ENCODE results near the gene C1QA. TPM values are rescaled to one million over a fixed set of nuclear protein-coding genes. Genes with fewer than 3 reads are reported as not detected.

C1QA gene
- total RNA-seq, 1 donor from 2014 or later, result 50.6 TPM

- H3K36me3 ChIP-seq (ENCODE audit: control insufficient read depth in 3 of 3, insufficient read depth in 3 of 3, low read length in 3 of 3), result no peaks in the 10 kb centered on the region
- no peak overlapping the region for H3K9ac ChIP-seq (ENCODE audit: low read depth in 1 of 3, low read length in 3 of 3)
- no peak overlapping the region for H3K4me3 ChIP-seq (ENCODE audit: low read length in 3 of 3)
- no peaks in the 10 kb centered on the region for H3K4me1 ChIP-seq (ENCODE audit: control insufficient read depth in 3 of 3, insufficient read depth in 3 of 3, low read length in 3 of 3)
- no peaks in the 10 kb centered on the region for H3K9me3 ChIP-seq (ENCODE audit: control insufficient read depth in 3 of 3, low read length in 3 of 3)
- H3K27ac ChIP-seq (ENCODE audit: low read depth, low read length), result no peak overlapping the region
- H3K27me3 ChIP-seq (ENCODE audit: control insufficient read depth in 3 of 3, insufficient read depth in 3 of 3, low read length in 3 of 3), result peaks cover 30 to 37% (median 36%) of the 10 kb centered on the region in 3 donors
Observed at GRCh38 chr1:22680726-22681125, 44.3 kb downstream of the C1QA start.

GRCh38 chr1:22681556-22682276 lies 45.3 kb downstream of the C1QA start:
- Histone ChIP-seq H3K9ac (ENCODE audit: low read depth in 1 of 3, low read length in 3 of 3) (no peak overlapping the region), H3K4me3 (ENCODE audit: low read length in 3 of 3) (no peak overlapping the region), H3K9me3 (ENCODE audit: control insufficient read depth in 3 of 3, low read length in 3 of 3) (no peaks in the 10 kb centered on the region), H3K27ac (ENCODE audit: low read depth, low read length) (no peak overlapping the region), H3K36me3 (ENCODE audit: control insufficient read depth in 3 of 3, insufficient read depth in 3 of 3, low read length in 3 of 3) (no peaks in the 10 kb centered on the region), H3K4me1 (ENCODE audit: control insufficient read depth in 3 of 3, insufficient read depth in 3 of 3, low read length in 3 of 3) (no peaks in the 10 kb centered on the region), H3K27me3 (ENCODE audit: control insufficient read depth in 3 of 3, insufficient read depth in 3 of 3, low read length in 3 of 3) (peaks cover 35 to 41% (median 38%) of the 10 kb centered on the region in 3 donors)

- Histone ChIP-seq H3K27ac (ENCODE audit: low read depth, low read length) (no peak overlapping the region), H3K27me3 (ENCODE audit: control insufficient read depth in 3 of 3, insufficient read depth in 3 of 3, low read length in 3 of 3) (peaks cover 27 to 36% (median 31%) of the 10 kb centered on the region in 3 donors), H3K4me3 (ENCODE audit: low read length in 3 of 3) (no peak overlapping the region), H3K9me3 (ENCODE audit: control insufficient read depth in 3 of 3, low read length in 3 of 3) (no peaks in the 10 kb centered on the region), H3K4me1 (ENCODE audit: control insufficient read depth in 3 of 3, insufficient read depth in 3 of 3, low read length in 3 of 3) (no peaks in the 10 kb centered on the region), H3K9ac (ENCODE audit: low read depth in 1 of 3, low read length in 3 of 3) (no peak overlapping the region), H3K36me3 (ENCODE audit: control insufficient read depth in 3 of 3, insufficient read depth in 3 of 3, low read length in 3 of 3) (no peaks in the 10 kb centered on the region)
Observed at GRCh38 chr1:22683547-22683946, 47.1 kb downstream of the C1QA start.

GRCh38 chr1:22685591-22686059 lies 49.2 kb downstream of the C1QA start:
- Histone ChIP-seq H3K9ac (ENCODE audit: low read depth in 1 of 3, low read length in 3 of 3) (no peak overlapping the region), H3K9me3 (ENCODE audit: control insufficient read depth in 3 of 3, low read length in 3 of 3) (no peaks in the 10 kb centered on the region), H3K27me3 (ENCODE audit: control insufficient read depth in 3 of 3, insufficient read depth in 3 of 3, low read length in 3 of 3) (peaks cover 23 to 40% (median 26%) of the 10 kb centered on the region in 3 donors)

GRCh38 chr1:22687191-22687590 lies 50.8 kb downstream of the C1QA start:
- H3K9ac ChIP-seq (ENCODE audit: low read depth in 1 of 3, low read length in 3 of 3), result no peak overlapping the region
- H3K36me3 ChIP-seq (ENCODE audit: control insufficient read depth in 3 of 3, insufficient read depth in 3 of 3, low read length in 3 of 3), result no peaks in the 10 kb centered on the region
- H3K4me3 ChIP-seq (ENCODE audit: low read length in 3 of 3), result no peak overlapping the region
- H3K9me3 ChIP-seq (ENCODE audit: control insufficient read depth in 3 of 3, low read length in 3 of 3), result no peaks in the 10 kb centered on the region
- no peak overlapping the region for H3K27ac ChIP-seq (ENCODE audit: low read depth, low read length)
- H3K27me3 ChIP-seq (ENCODE audit: control insufficient read depth in 3 of 3, insufficient read depth in 3 of 3, low read length in 3 of 3), result peaks cover 23 to 37% (median 25%) of the 10 kb centered on the region in 3 donors
- no peaks in the 10 kb centered on the region for H3K4me1 ChIP-seq (ENCODE audit: control insufficient read depth in 3 of 3, insufficient read depth in 3 of 3, low read length in 3 of 3)

More at GRCh38 chr1:22685591-22686059, 49.2 kb downstream of the C1QA start:
- H3K4me1 ChIP-seq (ENCODE audit: control insufficient read depth in 3 of 3, insufficient read depth in 3 of 3, low read length in 3 of 3), result no peaks in the 10 kb centered on the region
- H3K27ac ChIP-seq (ENCODE audit: low read depth, low read length), result no peak overlapping the region
- H3K4me3 ChIP-seq (ENCODE audit: low read length in 3 of 3), result no peak overlapping the region
- no peaks in the 10 kb centered on the region for H3K36me3 ChIP-seq (ENCODE audit: control insufficient read depth in 3 of 3, insufficient read depth in 3 of 3, low read length in 3 of 3)

GRCh38 chr1:22688466-22688865 lies 52.0 kb downstream of the C1QA start:
- Histone ChIP-seq H3K4me3 (ENCODE audit: low read length in 3 of 3) (no peak overlapping the region), H3K27ac (ENCODE audit: low read depth, low read length) (no peak overlapping the region), H3K36me3 (ENCODE audit: control insufficient read depth in 3 of 3, insufficient read depth in 3 of 3, low read length in 3 of 3) (no peaks in the 10 kb centered on the region), H3K9ac (ENCODE audit: low read depth in 1 of 3, low read length in 3 of 3) (no peak overlapping the region), H3K9me3 (ENCODE audit: control insufficient read depth in 3 of 3, low read length in 3 of 3) (no peaks in the 10 kb centered on the region), H3K27me3 (ENCODE audit: control insufficient read depth in 3 of 3, insufficient read depth in 3 of 3, low read length in 3 of 3) (peaks cover 21 to 33% (median 23%) of the 10 kb centered on the region in 3 donors), H3K4me1 (ENCODE audit: control insufficient read depth in 3 of 3, insufficient read depth in 3 of 3, low read length in 3 of 3) (no peaks in the 10 kb centered on the region)

Small RNAs within 50 kb of the gene (small RNA-seq; reads per million reads assigned to genes)
- gene MIR6127, result not detected

Other genes with a start within 250 kb of the C1QA start
- gene ZBTB40, start 184.8 kb upstream of the C1QA start, total RNA-seq, result 9.4 TPM
- not detected for gene EPHA8, start 73.1 kb upstream of the C1QA start, total RNA-seq
- 30.3 TPM for gene C1QC, start 7.0 kb downstream of the C1QA start, total RNA-seq
- 18.3 TPM for gene C1QB, start 16.6 kb downstream of the C1QA start, total RNA-seq
- 13.0 TPM for gene EPHB2, start 74.2 kb downstream of the C1QA start, total RNA-seq